ENCODE measurements around the gene BANF2. TPM values are rescaled to one million over a fixed set of nuclear protein-coding genes. Genes with fewer than 3 reads are reported as not detected.

BANF2 gene
- polyA plus RNA-seq, 1 of the 3 experiments (the other 2 are of a cell fraction): not detected

- Histone ChIP-seq H3K4me2 (no peak overlapping the region), H3K36me3 (replicated peaks in 1 of 2; ENCODE audit: control insufficient read depth in 1 of 2, insufficient read depth in 2 of 2, low read length in 1 of 2) (no peaks in the 10 kb centered on the region), H3K4me3 (ENCODE audit: low read depth in 2 of 2, low read length in 1 of 2) (no peak overlapping the region), H2AFZ (ENCODE audit: low read depth) (no peak overlapping the region), H3K9me3 (no peaks in the 10 kb centered on the region), H4K20me1 (ENCODE audit: insufficient read depth) (no peaks in the 10 kb centered on the region), H3F3A (replicated peaks; ENCODE audit: insufficient read depth) (no peaks in the 10 kb centered on the region), H3K79me2 (ENCODE audit: insufficient read depth) (no peaks in the 10 kb centered on the region), H3K4me1 (ENCODE audit: control insufficient read depth in 1 of 2, insufficient read depth in 2 of 2, low read depth in 1 of 2, low read length in 1 of 2) (no peaks in the 10 kb centered on the region), H3K27ac (ENCODE audit: low read depth in 2 of 2, low read length in 1 of 2) (no peak overlapping the region), H3K9me2 (no peaks in the 10 kb centered on the region), H3K9ac (no peak overlapping the region), H3K27me3 (ENCODE audit: insufficient read depth) (no peaks in the 10 kb centered on the region; the same call in 1 of the 2 replicates)
- CTCF ChIA-PET: no interaction called here
- POLR2A ChIA-PET: no interaction called here
- 1% methylated on average over 3 of the region's 3 CpGs for WGBS (ENCODE audit: low lambda C conversion rate)
- TF ChIP-seq RXRA (IDR thresholded peaks at IDR 0.05; ENCODE audit: borderline replicate concordance, low read depth): no peak
- no peak for TF ChIP-seq PBX3 (IDR thresholded peaks at IDR 0.05)
- no peak for TF ChIP-seq YY1 (IDR thresholded peaks at IDR 0.05; ENCODE audit: low read depth)
- TF ChIP-seq CHD2 (IDR thresholded peaks at IDR 0.05; ENCODE audit: low read length, partially characterized antibody): no peak
- TF ChIP-seq USF1 (IDR thresholded peaks at IDR 0.05; ENCODE audit: borderline replicate concordance, low read depth): no peak
- no peak for TF ChIP-seq USF2 (IDR thresholded peaks at IDR 0.05; ENCODE audit: borderline replicate concordance, low read depth, low read length)
- DNase-seq: no peak
Observed at GRCh38 chr20:17738154-17738553, 38.4 kb downstream of the BANF2 start.

- POLR2A ChIA-PET: no interaction called here
- DNase-seq: no peak
- WGBS (ENCODE audit: low lambda C conversion rate): 59% methylated on average over 5 of the region's 5 CpGs
- H2AFZ ChIP-seq (ENCODE audit: low read depth): no peak overlapping the region
- no peak overlapping the region for H3K4me3 ChIP-seq (ENCODE audit: low read depth in 2 of 2, low read length in 1 of 2)
- H3K79me2 ChIP-seq (ENCODE audit: insufficient read depth): no peaks in the 10 kb centered on the region
- no peaks in the 10 kb centered on the region for H3K4me1 ChIP-seq (ENCODE audit: control insufficient read depth in 1 of 2, insufficient read depth in 2 of 2, low read depth in 1 of 2, low read length in 1 of 2)
- no peak for TF ChIP-seq TAF1 (IDR thresholded peaks at IDR 0.05; ENCODE audit: borderline replicate concordance, low read depth, low read length)
- TF ChIP-seq EP300 (IDR thresholded peaks at IDR 0.05; ENCODE audit: borderline replicate concordance in 1 of 2, low read depth in 1 of 2, low read length in 1 of 2): no peak
- no peak for TF ChIP-seq EZH2phosphoT487 (IDR thresholded peaks at IDR 0.05; ENCODE audit: borderline replicate concordance, low read depth)
- TF ChIP-seq YY1 (IDR thresholded peaks at IDR 0.05; ENCODE audit: low read depth): no peak
- no peak for TF ChIP-seq CTCF (IDR thresholded peaks at IDR 0.05)
- TF ChIP-seq MXI1 (IDR thresholded peaks at IDR 0.05; ENCODE audit: low read depth, low read length): no peak
- no peak for TF ChIP-seq SMC3 (IDR thresholded peaks at IDR 0.05; ENCODE audit: low read depth, low read length)
- no peak for TF ChIP-seq POLR2AphosphoS5 (IDR thresholded peaks at IDR 0.05; ENCODE audit: low read depth, low read length)
- TF ChIP-seq FOSL2 (IDR thresholded peaks at IDR 0.05; ENCODE audit: borderline replicate concordance, low read depth): no peak
- TF ChIP-seq RXRA (IDR thresholded peaks at IDR 0.05; ENCODE audit: borderline replicate concordance, low read depth): no peak
- no peak for TF ChIP-seq IRF3 (IDR thresholded peaks at IDR 0.05; ENCODE audit: low read depth, low read length)
- no peak for TF ChIP-seq GABPA (IDR thresholded peaks at IDR 0.05; ENCODE audit: low read depth)
- H3K9me2 ChIP-seq: no peaks in the 10 kb centered on the region
- H3F3A ChIP-seq (replicated peaks; ENCODE audit: insufficient read depth): no peaks in the 10 kb centered on the region
- H3K4me2 ChIP-seq: no peak overlapping the region
- CTCF ChIA-PET: interaction anchor here (1.5 kb wide), 1 partner anchor 24 kb away, joined by 3 read pairs; no protein-coding TSS in a partner anchor
- no peaks in the 10 kb centered on the region for H4K20me1 ChIP-seq (ENCODE audit: insufficient read depth)
- H3K27ac ChIP-seq (ENCODE audit: low read depth in 2 of 2, low read length in 1 of 2): no peak overlapping the region
- no peaks in the 10 kb centered on the region for H3K36me3 ChIP-seq (replicated peaks in 1 of 2; ENCODE audit: control insufficient read depth in 1 of 2, insufficient read depth in 2 of 2, low read length in 1 of 2)
- no peaks in the 10 kb centered on the region for H3K9me3 ChIP-seq
- H3K9ac ChIP-seq: no peak overlapping the region
- H3K27me3 ChIP-seq (ENCODE audit: insufficient read depth): no peaks in the 10 kb centered on the region; the same call in 1 of the 2 replicates
Observed at GRCh38 chr20:17741220-17741619, 41.5 kb downstream of the BANF2 start.
